Measurements from ENCODE around the gene AHNAK2.

Gene AHNAK2

DNA sequence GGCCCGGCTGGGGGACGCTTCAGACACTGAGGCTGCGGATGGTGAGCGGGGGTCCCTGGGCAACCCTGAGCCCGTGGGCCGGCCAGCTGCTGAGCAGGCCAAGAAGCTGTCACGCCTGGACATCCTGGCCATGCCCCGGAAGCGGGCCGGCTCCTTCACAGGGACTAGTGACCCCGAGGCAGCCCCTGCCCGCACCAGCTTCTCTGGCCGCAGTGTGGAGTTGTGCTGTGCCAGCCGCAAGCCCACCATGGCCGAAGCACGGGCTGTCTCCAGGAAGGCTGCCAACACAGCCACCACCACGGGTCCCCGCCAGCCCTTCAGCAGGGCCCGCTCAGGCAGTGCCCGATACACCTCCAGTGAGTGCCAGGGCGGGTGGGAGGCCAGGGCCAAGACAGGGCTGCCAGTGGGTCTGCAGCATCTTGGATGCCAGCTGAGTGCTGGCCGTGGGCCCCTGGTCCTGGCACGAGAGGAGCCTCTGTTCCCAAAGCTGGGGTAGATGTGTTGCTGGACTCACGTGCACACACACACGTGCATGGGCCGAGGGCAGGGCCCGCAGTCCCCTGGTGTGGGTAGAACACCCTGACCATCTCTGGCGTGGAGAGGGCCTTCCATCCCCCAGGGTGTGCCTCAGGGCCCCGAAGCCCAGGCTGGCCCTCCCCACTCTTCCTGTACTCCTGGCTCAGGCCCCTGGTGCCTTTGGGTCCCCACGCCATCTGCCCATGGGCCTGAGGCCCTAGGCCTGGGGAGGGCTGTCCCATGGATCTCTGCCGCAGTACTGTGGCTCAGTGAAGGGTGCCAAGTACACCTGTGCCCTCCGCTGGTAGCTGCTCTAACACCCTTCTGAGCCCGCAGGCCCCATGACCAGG lies 90.3 kb downstream of the AHNAK2 start:
- no peak for DNase-seq (ENCODE audit: low read depth in 2 of 3, low spot score in 1 of 3)
